GM23248 (cell line): ENCODE measurements around the gene LAPTM4A. TPM values are rescaled to one million over a fixed set of nuclear protein-coding genes. Genes with fewer than 3 reads are reported as not detected.

ENCODE experiments used
- DNase-seq: peaks from one replicate; pipeline ENCODE4 v3.0.0-alpha.2; 2015
- H2AFZ ChIP-seq: fragments of 200-600 bp; sonication (generic); 2 replicates; pipeline ENCODE4 v1.6.1; 2016; ENCODE audit warnings: antibody characterized with exemption
- H3F3A ChIP-seq: fragments of 200-600 bp; sonication (generic); 2 replicates; pipeline ENCODE4 v1.6.1; 2016; ENCODE audit warnings: mild to moderate bottlenecking, antibody characterized with exemption, mixed run types; ENCODE audit not compliant: insufficient read depth
- H3K27ac ChIP-seq: fragments of 200-600 bp; sonication (generic); 2 replicates; pipeline ENCODE4 v1.5.1; 2016; ENCODE audit warnings: mild to moderate bottlenecking
- H3K27me3 ChIP-seq: fragments of 200-600 bp; sonication (generic); replicated peaks from 2 replicates; pipeline ENCODE4 v1.6.1; 2016; ENCODE audit warnings: mild to moderate bottlenecking; ENCODE audit not compliant: insufficient read depth
- H3K36me3 ChIP-seq: fragments of 200-600 bp; sonication (generic); 2 replicates; pipeline ENCODE4 v1.6.1; 2016; ENCODE audit warnings: low read depth, mild to moderate bottlenecking
- H3K4me1 ChIP-seq: fragments of 200-600 bp; sonication (generic); 2 replicates; pipeline ENCODE4 v1.6.1; 2016; ENCODE audit warnings: mild to moderate bottlenecking; ENCODE audit not compliant: insufficient read depth
- H3K4me2 ChIP-seq: fragments of 200-600 bp; sonication (generic); one replicate; pipeline ENCODE4 v1.6.1; 2016; ENCODE audit warnings: mild to moderate bottlenecking; ENCODE audit not compliant: unreplicated experiment
- H3K4me3 ChIP-seq: fragments of 200-600 bp; sonication (generic); 2 replicates; pipeline ENCODE4 v1.5.1; 2016; ENCODE audit warnings: mild to moderate bottlenecking
- H3K79me2 ChIP-seq: fragments of 200-600 bp; sonication (generic); 2 replicates; pipeline ENCODE4 v1.6.1; 2016; ENCODE audit warnings: mild to moderate bottlenecking; ENCODE audit not compliant: insufficient read depth
- H3K9ac ChIP-seq: fragments of 200-600 bp; sonication (generic); 2 replicates; pipeline ENCODE4 v1.6.1; 2016; ENCODE audit warnings: mild to moderate bottlenecking
- H3K9me2 ChIP-seq: fragments of 200-600 bp; sonication (generic); 2 replicates; pipeline ENCODE4 v1.6.1; 2016; ENCODE audit warnings: mixed run types, mild to moderate bottlenecking, moderate library complexity; ENCODE audit not compliant: insufficient read depth
- H3K9me3 ChIP-seq: fragments of 200-600 bp; sonication (generic); one replicate; pipeline ENCODE4 v1.6.1; 2017; ENCODE audit warnings: low read depth
- H4K20me1 ChIP-seq: fragments of 200-600 bp; sonication (generic); 2 replicates; pipeline ENCODE4 v1.6.0; 2016; ENCODE audit not compliant: insufficient read depth
- EZH2 ChIP-seq: fragments of 200-600 bp; sonication (generic); IDR thresholded peaks from 2 replicates; pipeline ENCODE4 v1.6.1; 2018; ENCODE audit warnings: antibody characterized with exemption, mild to moderate bottlenecking; ENCODE audit not compliant: insufficient read depth, poor library complexity, severe bottlenecking
- EZH2phosphoT487 ChIP-seq: fragments of 200-600 bp; sonication (generic); IDR thresholded peaks from 2 replicates; pipeline ENCODE4 v1.6.1; 2018; ENCODE audit warnings: antibody characterized with exemption, moderate library complexity, mild to moderate bottlenecking, low read depth; ENCODE audit not compliant: insufficient read depth
- WGBS, 2 experiments: methylation state at CpG; one replicate each; pipeline ENCODE4 v1.1.6; 2015 to 2017; ENCODE audit warnings: low lambda C conversion rate in 2 of 2, low coverage in 1 of 2; ENCODE audit errors: missing lambda C conversion rate in 2 of 2; 5-methylcytosine and 5-hydroxymethylcytosine counted together
- in situ Hi-C: fragments of 300-500 bp; cut with MboI; formaldehyde crosslinking; loops from 2 replicates; pipeline ENCODE4 v1.15.0; 2020
- polyA plus RNA-seq: library from polyadenylated mRNA; unstranded; fragments of >200 nt; fragmentation: Nextera tagmentation; extraction: Ambion mirVana; gene quantifications from 2 replicates; pipeline ENCODE4 v1.2.1, GENCODE V29; 2016
- total RNA-seq: library from RNA; depleted of rRNA; stranded (reverse); fragments of >200 nt; shearing (Covaris generic); gene quantifications from 2 replicates; pipeline ENCODE4 v1.2.3, GENCODE V29; 2014

LAPTM4A gene
- total and polyA plus RNA-seq, 2 experiments from 2014 or later: 363 to 752 TPM

GRCh38 chr2:20057268-20057667 lies 5.8 kb upstream of the LAPTM4A start:
- Histone ChIP-seq H3K4me2 (no peak overlapping the region), H3K27ac (no peak overlapping the region), H3K36me3 (no peaks in the 10 kb centered on the region), H3K9ac (no peak overlapping the region), H3K9me2 (no peaks in the 10 kb centered on the region), H2AFZ (no peak overlapping the region), H3K9me3 (no peaks in the 10 kb centered on the region), H3K4me1 (peaks cover 17% of the 10 kb centered on the region), H3K27me3 (no peaks in the 10 kb centered on the region), H3F3A (peaks cover 32% of the 10 kb centered on the region), H3K79me2 (no peaks in the 10 kb centered on the region), H3K4me3 (no peak overlapping the region), H4K20me1 (no peaks in the 10 kb centered on the region)
- 88 to 100% methylated on average over 1 of the region's 1 CpG for WGBS, 2 experiments
- TF ChIP-seq EZH2: no peak
- no peak for TF ChIP-seq EZH2phosphoT487
- no peak for DNase-seq
- in situ Hi-C loops: no loop called here

- no peak overlapping the region for H3K4me3 ChIP-seq
- no peaks in the 10 kb centered on the region for H4K20me1 ChIP-seq
- H3K27me3 ChIP-seq: no peaks in the 10 kb centered on the region
- no peaks in the 10 kb centered on the region for H3K9me3 ChIP-seq
- no peak overlapping the region for H3K4me2 ChIP-seq
- peaks cover 24% of the 10 kb centered on the region for H3F3A ChIP-seq
- TF ChIP-seq EZH2phosphoT487 (no peak), EZH2 (no peak)
- no peaks in the 10 kb centered on the region for H3K36me3 ChIP-seq
- 85% methylated on average over 3 of the region's 3 CpGs for WGBS, 2 experiments
- no peak for DNase-seq
- peaks cover 15% of the 10 kb centered on the region for H3K79me2 ChIP-seq
- peaks cover 4% of the 10 kb centered on the region; the same call in 1 of the 2 replicates for H3K4me1 ChIP-seq
- in situ Hi-C loops: no loop called here
- H3K9ac ChIP-seq: no peak overlapping the region
- no peak overlapping the region for H3K27ac ChIP-seq
- no peaks in the 10 kb centered on the region for H3K9me2 ChIP-seq
- no peak overlapping the region for H2AFZ ChIP-seq
These were observed 3.5 kb upstream of the LAPTM4A start for GRCh38 chr2:20054931-20055330.

- no peak for DNase-seq
- Histone ChIP-seq H3K4me3 (no peak overlapping the region), H3K36me3 (no peaks in the 10 kb centered on the region), H3K4me2 (no peak overlapping the region), H3K27me3 (no peaks in the 10 kb centered on the region), H3K9me3 (no peaks in the 10 kb centered on the region), H3K27ac (no peak overlapping the region), H3K9me2 (no peaks in the 10 kb centered on the region), H3K9ac (no peak overlapping the region), H2AFZ (no peak overlapping the region), H4K20me1 (peaks cover 4% of the 10 kb centered on the region; the same call in 1 of the 2 replicates), H3K4me1 (peaks cover 11% of the 10 kb centered on the region; the same call in 1 of the 2 replicates), H3F3A (peaks cover 32% of the 10 kb centered on the region), H3K79me2 (peaks cover 23% of the 10 kb centered on the region)
- no peak for TF ChIP-seq EZH2
- no peak for TF ChIP-seq EZH2phosphoT487
- in situ Hi-C loops: no loop called here
- 96 to 97% methylated on average over 6 of the region's 6 CpGs for WGBS, 2 experiments
These were observed 2.7 kb upstream of the LAPTM4A start for GRCh38 chr2:20054119-20054518.

GRCh38 chr2:20052861-20053281 lies 1.4 kb upstream of the LAPTM4A start:
- Histone ChIP-seq H3K79me2 (peaks cover 36% of the 10 kb centered on the region), H3F3A (peaks cover 44% of the 10 kb centered on the region), H3K27me3 (no peaks in the 10 kb centered on the region), H2AFZ (peak overlapping the region; percentile 75), H3K4me2 (peak overlapping the region; percentile 97), H3K4me1 (peaks cover 22% of the 10 kb centered on the region; the same call in 1 of the 2 replicates), H3K9me3 (no peaks in the 10 kb centered on the region), H3K9me2 (no peaks in the 10 kb centered on the region), H3K4me3 (peak overlapping the region; percentile 97), H4K20me1 (peaks cover 13% of the 10 kb centered on the region; the same call in 1 of the 2 replicates), H3K27ac (peak overlapping the region; percentile 100), H3K9ac (peak overlapping the region; percentile 100), H3K36me3 (no peaks in the 10 kb centered on the region)
- peak; percentile 94 for DNase-seq
- TF ChIP-seq EZH2phosphoT487 (no peak), EZH2 (no peak)
- WGBS, 2 experiments: 1 to 2% methylated on average over 5 of the region's 5 CpGs
- in situ Hi-C loops: no loop called here
